Osteoblast (primary cell): ENCODE data around the gene CCDC77. TPM values are rescaled to one million over a fixed set of nuclear protein-coding genes. Genes with fewer than 3 reads are reported as not detected.

Experiments used
- DNase-seq: peaks from one replicate; pipeline ENCODE4 v3.0.0; 2011; ENCODE audit warnings: low spot score, mixed read lengths; ENCODE audit not compliant: insufficient read length; ENCODE audit errors: missing footprints
- H2AFZ ChIP-seq: 2 replicates; pipeline ENCODE4 v1.6.0; 2011; ENCODE audit warnings: mild to moderate bottlenecking, low read length
- H3K27ac ChIP-seq: 2 replicates; pipeline ENCODE4 v1.5.1; 2011; ENCODE audit warnings: mild to moderate bottlenecking, low read depth, low read length, moderate library complexity
- H3K27me3 ChIP-seq: 2 replicates; pipeline ENCODE4 v1.6.0; 2012; ENCODE audit warnings: mild to moderate bottlenecking, control low read depth, inconsistent platforms, low read length, moderate library complexity; ENCODE audit not compliant: insufficient read depth
- H3K36me3 ChIP-seq: 2 replicates; pipeline ENCODE4 v1.5.1; 2011; ENCODE audit warnings: mild to moderate bottlenecking, low read length, control low read depth, moderate library complexity; ENCODE audit not compliant: insufficient read depth
- H3K4me1 ChIP-seq: 2 replicates; pipeline ENCODE4 v1.5.1; 2011; ENCODE audit warnings: mild to moderate bottlenecking, low read length, control low read depth, moderate library complexity; ENCODE audit not compliant: insufficient read depth
- H3K4me2 ChIP-seq: 2 replicates; pipeline ENCODE4 v1.6.0; 2011; ENCODE audit warnings: mild to moderate bottlenecking, low read length; ENCODE audit not compliant: insufficient read depth
- H3K4me3 ChIP-seq: fragments of 200-600 bp; sonication (generic); 3 replicates; pipeline ENCODE4 v1.5.1; 2012; ENCODE audit warnings: mild to moderate bottlenecking, low read length, inconsistent platforms; ENCODE audit not compliant: insufficient read depth
- H3K79me2 ChIP-seq: 2 replicates; pipeline ENCODE4 v1.6.0; 2012; ENCODE audit warnings: mild to moderate bottlenecking, low read length, control low read depth, inconsistent platforms; ENCODE audit not compliant: insufficient read depth
- H3K9me3 ChIP-seq: 2 replicates; pipeline ENCODE4 v1.5.1; 2011; ENCODE audit warnings: low read depth, low read length, control low read depth
- H4K20me1 ChIP-seq: 2 replicates; pipeline ENCODE4 v1.6.0; 2012; ENCODE audit warnings: mild to moderate bottlenecking, low read length, control low read depth; ENCODE audit not compliant: insufficient read depth
- CTCF ChIP-seq: IDR thresholded peaks from 2 replicates; pipeline ENCODE4 v1.5.1; 2011; ENCODE audit warnings: mild to moderate bottlenecking, low read depth, low read length, moderate library complexity; ENCODE audit errors: extremely low read depth
- total RNA-seq: library from RNA; depleted of rRNA; stranded (reverse); fragments of >200 nt; gene quantifications from 2 replicates; pipeline ENCODE4 v1.2.3, GENCODE V29; 2012

Gene CCDC77
- total RNA-seq, 1 donor = 9.0 TPM

- Histone ChIP-seq H3K27ac (no peak overlapping the region), H3K4me3 (no peak overlapping the region), H2AFZ (no peak overlapping the region), H3K27me3 (peaks cover 47% of the 10 kb centered on the region), H3K36me3 (no peaks in the 10 kb centered on the region), H3K9me3 (no peaks in the 10 kb centered on the region), H3K4me2 (no peak overlapping the region), H4K20me1 (no peaks in the 10 kb centered on the region), H3K79me2 (no peaks in the 10 kb centered on the region), H3K4me1 (peaks cover 5% of the 10 kb centered on the region)
- TF ChIP-seq CTCF = no peak
- no peak for DNase-seq
Measured at GRCh38 chr12:466762-467161, 65.3 kb downstream of the CCDC77 start.

- no peak overlapping the region for H3K4me2 ChIP-seq
- TF ChIP-seq CTCF = no peak
- no peaks in the 10 kb centered on the region for H3K79me2 ChIP-seq
- peaks cover 5% of the 10 kb centered on the region for H3K4me1 ChIP-seq
- no peaks in the 10 kb centered on the region for H4K20me1 ChIP-seq
- no peak overlapping the region for H3K4me3 ChIP-seq
- no peaks in the 10 kb centered on the region for H3K36me3 ChIP-seq
- H2AFZ ChIP-seq = no peak overlapping the region
- DNase-seq = no peak
- H3K27me3 ChIP-seq = peaks cover 39% of the 10 kb centered on the region
- no peaks in the 10 kb centered on the region for H3K9me3 ChIP-seq
- no peak overlapping the region for H3K27ac ChIP-seq
Measured at GRCh38 chr12:467591-467990, 66.1 kb downstream of the CCDC77 start.

GRCh38 chr12:468671-469389, 67.4 kb downstream of the CCDC77 start:
- H3K4me2 ChIP-seq = no peak overlapping the region
- H4K20me1 ChIP-seq = no peaks in the 10 kb centered on the region
- no peak overlapping the region for H2AFZ ChIP-seq
- no peaks in the 10 kb centered on the region for H3K79me2 ChIP-seq
- no peaks in the 10 kb centered on the region for H3K36me3 ChIP-seq
- no peak overlapping the region for H3K27ac ChIP-seq
- TF ChIP-seq CTCF = no peak
- H3K27me3 ChIP-seq = peaks cover 26% of the 10 kb centered on the region
- H3K4me1 ChIP-seq = peaks cover 5% of the 10 kb centered on the region
- no peak overlapping the region for H3K4me3 ChIP-seq
- no peak for DNase-seq
- no peaks in the 10 kb centered on the region for H3K9me3 ChIP-seq

- TF ChIP-seq CTCF = no peak
- Histone ChIP-seq H3K36me3 (no peaks in the 10 kb centered on the region), H3K9me3 (no peaks in the 10 kb centered on the region), H3K27ac (no peak overlapping the region), H3K4me3 (no peak overlapping the region), H2AFZ (no peak overlapping the region), H3K4me2 (no peak overlapping the region), H3K4me1 (peaks cover 5% of the 10 kb centered on the region), H3K27me3 (peaks cover 14% of the 10 kb centered on the region), H3K79me2 (no peaks in the 10 kb centered on the region), H4K20me1 (no peaks in the 10 kb centered on the region)
- no peak for DNase-seq
Measured at GRCh38 chr12:470133-470532, 68.7 kb downstream of the CCDC77 start.
